Astrocyte of the cerebellum (primary cell): Measurements from ENCODE around the gene EPAS1.

Experiments used
- DNase-seq: peaks from one replicate; pipeline ENCODE4 v3.0.0-alpha.2; 2011; ENCODE audit warnings: low read depth
- H3K4me3 ChIP-seq: 2 replicates; pipeline ENCODE4 v1.5.1; 2011; ENCODE audit warnings: mild to moderate bottlenecking, low read depth, low read length, moderate library complexity
- CTCF ChIP-seq: IDR thresholded peaks from 2 replicates; pipeline ENCODE4 v1.5.1; 2012; ENCODE audit warnings: low read length, low read depth, moderate library complexity, mild to moderate bottlenecking; ENCODE audit errors: missing control alignments
- in situ Hi-C: cut with HindIII; loops from 2 replicates; pipeline ENCODE4 v1.10.0; 2017; ENCODE audit warnings: low sequenced_read_pairs

EPAS1 gene

DNA sequence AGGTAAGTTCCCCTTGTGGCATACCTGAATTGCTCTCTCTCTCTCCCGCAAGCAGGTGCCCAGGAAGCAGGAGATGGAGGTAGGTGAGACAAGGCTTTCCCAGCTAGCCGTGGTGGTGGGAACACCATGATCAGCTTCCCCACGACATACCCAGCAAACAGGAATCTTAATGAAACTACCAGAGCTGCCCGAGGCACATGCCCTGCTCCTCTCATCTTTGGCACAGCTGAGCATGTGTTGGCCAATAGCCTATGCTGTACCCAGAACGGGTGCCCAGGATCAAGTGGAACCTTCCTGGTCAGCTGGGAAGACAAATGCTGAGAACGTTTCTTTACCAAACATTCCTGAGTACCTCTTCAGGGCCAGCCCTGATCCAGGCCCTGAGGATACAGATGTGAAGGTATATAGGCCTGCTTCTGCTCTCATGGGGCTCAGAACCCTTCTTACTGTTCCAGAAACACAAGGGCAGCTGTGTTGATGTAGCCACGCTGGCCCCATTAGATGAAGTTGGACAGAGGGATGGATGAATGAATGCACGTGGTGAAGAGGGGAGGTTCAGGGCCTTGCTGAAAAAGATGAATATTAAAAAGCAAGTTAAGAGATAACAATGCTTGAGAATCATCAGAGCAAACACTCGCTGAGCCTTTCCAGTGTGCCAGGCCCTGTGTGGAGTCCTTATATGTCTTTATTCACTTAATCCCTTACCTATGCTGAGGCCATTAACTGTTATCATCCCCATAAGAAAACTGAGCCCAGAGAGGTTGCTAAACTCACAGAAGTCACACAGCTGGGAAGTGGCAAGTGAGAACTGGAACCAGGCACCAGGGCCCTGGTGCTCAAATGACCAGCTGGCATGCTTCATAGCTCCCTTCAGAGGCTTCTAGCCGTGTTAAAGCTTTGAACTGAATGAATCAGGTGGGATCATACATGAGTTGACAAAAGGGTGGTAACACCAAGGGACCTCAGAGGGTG, 113.4 kb downstream of the EPAS1 start:
- no peak for TF ChIP-seq CTCF
- DNase-seq: no peak
- in situ Hi-C loops: no loop called here
- H3K4me3 ChIP-seq: no peak overlapping the region

- H3K4me3 ChIP-seq: no peak overlapping the region
- no peak for DNase-seq
- in situ Hi-C loops: no loop called here
- no peak for TF ChIP-seq CTCF
These were observed 114.0 kb downstream of the EPAS1 start for GRCh38 chr2:46411245-46411641.

GRCh38 chr2:46411985-46412384, 114.8 kb downstream of the EPAS1 start:
- DNase-seq: no peak
- in situ Hi-C loops: no loop called here
- TF ChIP-seq CTCF: no peak
- H3K4me3 ChIP-seq: no peak overlapping the region

DNA sequence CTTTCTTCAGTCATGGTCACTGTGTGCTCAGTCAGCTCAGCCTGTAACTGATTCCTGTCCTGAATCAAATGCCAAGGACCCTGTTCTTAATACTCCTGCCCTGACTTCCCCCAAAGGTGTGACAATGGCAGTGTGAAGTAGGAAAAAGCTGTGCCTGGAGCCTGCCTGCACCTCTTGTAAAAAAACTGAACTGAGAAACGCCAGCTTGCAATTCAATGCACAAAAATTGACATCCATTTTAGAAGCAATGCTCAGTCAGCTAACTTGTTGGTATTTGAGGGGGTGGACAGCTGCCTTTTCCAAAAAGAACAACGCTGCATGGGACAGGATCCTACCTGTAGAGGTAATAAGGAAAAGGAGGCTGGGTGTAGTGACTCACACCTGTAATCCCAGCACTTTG, 115.9 kb downstream of the EPAS1 start:
- in situ Hi-C loops: no loop called here
- no peak overlapping the region for H3K4me3 ChIP-seq
- no peak for DNase-seq
- TF ChIP-seq CTCF: no peak

DNA sequence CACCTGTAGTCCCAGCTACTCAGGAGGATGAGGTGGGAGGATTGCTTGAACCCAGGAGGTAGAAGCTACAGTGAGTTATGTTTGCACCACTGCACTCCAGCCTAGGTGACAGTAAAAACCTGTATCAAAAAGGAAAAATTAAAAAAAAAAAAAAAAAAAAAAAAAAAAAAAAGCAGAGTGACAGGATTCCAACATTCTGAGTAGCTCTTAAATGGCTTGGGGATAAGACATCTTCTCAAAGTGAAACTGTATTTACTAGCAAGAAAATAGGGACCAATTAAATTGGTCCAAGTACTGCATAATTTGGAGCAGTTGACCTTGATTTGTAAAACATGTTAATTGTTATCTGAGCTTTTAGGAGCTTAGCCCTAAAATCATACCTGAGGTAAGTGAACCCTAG, 116.4 kb downstream of the EPAS1 start:
- no peak overlapping the region for H3K4me3 ChIP-seq
- in situ Hi-C loops: no loop called here
- no peak for TF ChIP-seq CTCF
- no peak for DNase-seq

- in situ Hi-C loops: no loop called here
- no peak for TF ChIP-seq CTCF
- no peak overlapping the region for H3K4me3 ChIP-seq
- no peak for DNase-seq
These were observed 117.5 kb downstream of the EPAS1 start for GRCh38 chr2:46414701-46415100.
